Mesendoderm (in vitro differentiated cells): ENCODE data around the gene EPAS1.
A peak's percentile ranks its signal among the peaks of the same experiment; 100 is the strongest.

Experiments used
- DNase-seq: peaks from one replicate; pipeline ENCODE4 v3.0.0; 2013
- H2AK5ac ChIP-seq: 2 replicates; pipeline ENCODE4 v1.6.1; 2013; ENCODE audit warnings: low read length, inconsistent platforms
- H2BK120ac ChIP-seq: 2 replicates; pipeline ENCODE4 v1.6.1; 2013; ENCODE audit warnings: low read depth, mild to moderate bottlenecking, low read length, moderate library complexity, mixed read lengths
- H2BK15ac ChIP-seq: replicated peaks from 2 replicates; pipeline ENCODE4 v1.6.1; 2013; ENCODE audit warnings: low read depth, mild to moderate bottlenecking, moderate library complexity
- H2BK5ac ChIP-seq: 2 replicates; pipeline ENCODE4 v1.6.1; 2013; ENCODE audit warnings: low read length, inconsistent platforms
- H3K18ac ChIP-seq: 2 replicates; pipeline ENCODE4 v1.6.1; 2013; ENCODE audit warnings: mild to moderate bottlenecking, low read length, mixed read lengths
- H3K23ac ChIP-seq: one replicate; pipeline ENCODE4 v1.6.1; 2013; ENCODE audit warnings: low read length
- H3K27ac ChIP-seq: 2 replicates; pipeline ENCODE4 v1.5.1; 2013; ENCODE audit warnings: low read depth, mild to moderate bottlenecking, inconsistent platforms, low read length, moderate library complexity
- H3K27me3 ChIP-seq: 2 replicates; pipeline ENCODE4 v1.6.1; 2013; ENCODE audit warnings: low read length, control low read depth, mild to moderate bottlenecking, inconsistent platforms; ENCODE audit not compliant: insufficient read depth, poor library complexity
- H3K36me3 ChIP-seq: 2 replicates; pipeline ENCODE4 v1.6.1; 2013; ENCODE audit warnings: low read length, inconsistent platforms; ENCODE audit not compliant: control insufficient read depth, insufficient read depth
- H3K4ac ChIP-seq: one replicate; pipeline ENCODE4 v1.6.1; 2013; ENCODE audit warnings: low read depth, mild to moderate bottlenecking, low read length, moderate library complexity
- H3K4me1 ChIP-seq: 2 replicates; pipeline ENCODE4 v1.6.1; 2013; ENCODE audit warnings: low read depth, low read length, inconsistent platforms; ENCODE audit not compliant: control insufficient read depth
- H3K4me2 ChIP-seq: 2 replicates; pipeline ENCODE4 v1.6.1; 2013; ENCODE audit warnings: low read length
- H3K4me3 ChIP-seq: 2 replicates; pipeline ENCODE4 v1.5.1; 2013; ENCODE audit warnings: mild to moderate bottlenecking, low read length
- H3K56ac ChIP-seq: one replicate; pipeline ENCODE4 v1.6.1; 2013; ENCODE audit warnings: low read length
- H3K79me1 ChIP-seq: 2 replicates; pipeline ENCODE4 v1.6.1; 2013; ENCODE audit warnings: low read length, inconsistent platforms
- H3K79me2 ChIP-seq: 2 replicates; pipeline ENCODE4 v1.6.1; 2013; ENCODE audit warnings: mild to moderate bottlenecking, low read length; ENCODE audit not compliant: control insufficient read depth, insufficient read depth
- H3K9ac ChIP-seq: 2 replicates; pipeline ENCODE4 v1.6.1; 2013; ENCODE audit warnings: low read length, inconsistent platforms
- H4K5ac ChIP-seq: one replicate; pipeline ENCODE4 v1.6.1; 2013; ENCODE audit warnings: low read length
- H4K8ac ChIP-seq: one replicate; pipeline ENCODE4 v1.6.1; 2013; ENCODE audit warnings: low read depth, mild to moderate bottlenecking, control low read depth, low read length, moderate library complexity
- WGBS: extraction: QIAGEN DNeasy Blood & Tissue Kit; methylation state at CpG from one replicate; pipeline ENCODE4 v1.1.7; 2013; ENCODE audit warnings: low lambda C conversion rate, missing lambda C conversion rate; ENCODE audit not compliant: insufficient coverage; ENCODE audit errors: extremely low coverage; 5-methylcytosine and 5-hydroxymethylcytosine counted together

The EPAS1 gene

GRCh38 chr2:46390901-46391395 is 93.7 kb downstream of the EPAS1 start:
- H3K4me1 ChIP-seq: no peaks in the 10 kb centered on the region
- no peak overlapping the region for H4K5ac ChIP-seq
- no peak overlapping the region for H3K27ac ChIP-seq
- no peaks in the 10 kb centered on the region for H3K27me3 ChIP-seq
- H3K56ac ChIP-seq: no peak overlapping the region
- H2BK15ac ChIP-seq: no peak overlapping the region
- H3K36me3 ChIP-seq: no peaks in the 10 kb centered on the region
- no peak overlapping the region for H2BK5ac ChIP-seq
- no peak overlapping the region for H3K18ac ChIP-seq
- no peak overlapping the region for H3K4me3 ChIP-seq
- peak; percentile 50 for DNase-seq
- no peaks in the 10 kb centered on the region for H3K79me1 ChIP-seq
- no CpG with 5 or more reads among the region's 7 CpGs for WGBS
- H3K79me2 ChIP-seq: no peaks in the 10 kb centered on the region
- H4K8ac ChIP-seq: no peak overlapping the region
- H2BK120ac ChIP-seq: no peak overlapping the region
- no peak overlapping the region for H3K4me2 ChIP-seq
- no peak overlapping the region for H2AK5ac ChIP-seq
- H3K4ac ChIP-seq: no peak overlapping the region
- no peak overlapping the region for H3K23ac ChIP-seq
- no peak overlapping the region for H3K9ac ChIP-seq

DNA sequence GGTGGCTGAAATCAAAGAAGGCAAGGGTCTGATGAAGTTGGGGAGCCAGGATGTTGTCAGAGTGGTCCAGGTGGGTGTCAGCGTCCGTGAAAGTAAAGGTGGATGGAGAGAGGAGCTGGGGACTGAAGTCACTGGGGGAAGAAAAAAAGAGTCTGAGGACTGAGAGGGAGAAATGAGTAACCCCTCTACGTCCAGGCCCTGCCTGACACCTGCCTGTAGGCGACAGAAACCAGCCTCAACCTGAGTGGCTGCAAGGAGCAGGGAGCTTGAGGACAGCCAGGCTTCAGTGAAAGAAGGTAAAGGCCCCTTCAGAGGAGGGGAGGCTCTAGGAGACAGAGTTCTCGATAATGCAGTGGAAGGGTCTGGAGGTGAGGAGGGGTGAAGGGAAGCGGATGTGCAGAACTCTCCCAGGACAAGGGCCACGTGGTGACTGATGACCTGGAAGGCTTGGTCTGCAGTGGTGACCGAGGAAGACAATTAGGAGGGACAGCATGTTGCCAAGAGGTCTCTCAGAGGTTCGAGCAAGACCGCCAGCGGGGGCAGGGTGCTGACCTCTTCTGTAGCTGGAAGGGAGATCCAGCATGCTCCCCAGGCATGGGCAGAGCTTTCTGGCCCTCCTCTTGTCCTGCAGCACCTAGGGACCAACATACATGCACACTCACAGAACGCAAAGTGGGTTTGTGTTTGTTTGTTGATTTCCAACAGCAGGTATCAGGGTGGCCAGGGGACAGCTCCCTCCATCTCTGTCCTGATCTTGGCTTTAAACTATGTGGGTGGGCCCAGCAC is 95.5 kb downstream of the EPAS1 start:
- Histone ChIP-seq H3K4me3 (no peak overlapping the region), H3K36me3 (no peaks in the 10 kb centered on the region), H3K79me1 (no peaks in the 10 kb centered on the region), H3K27ac (no peak overlapping the region), H2BK5ac (no peak overlapping the region), H2BK120ac (no peak overlapping the region), H3K23ac (no peak overlapping the region), H3K56ac (no peak overlapping the region), H3K79me2 (no peaks in the 10 kb centered on the region), H3K4me1 (no peaks in the 10 kb centered on the region), H4K8ac (no peak overlapping the region), H3K4ac (no peak overlapping the region), H2AK5ac (no peak overlapping the region), H3K4me2 (no peak overlapping the region), H2BK15ac (no peak overlapping the region), H3K18ac (no peak overlapping the region), H3K27me3 (no peaks in the 10 kb centered on the region), H3K9ac (no peak overlapping the region), H4K5ac (no peak overlapping the region)
- no CpG with 5 or more reads among the region's 12 CpGs for WGBS
- no peak for DNase-seq

DNA sequence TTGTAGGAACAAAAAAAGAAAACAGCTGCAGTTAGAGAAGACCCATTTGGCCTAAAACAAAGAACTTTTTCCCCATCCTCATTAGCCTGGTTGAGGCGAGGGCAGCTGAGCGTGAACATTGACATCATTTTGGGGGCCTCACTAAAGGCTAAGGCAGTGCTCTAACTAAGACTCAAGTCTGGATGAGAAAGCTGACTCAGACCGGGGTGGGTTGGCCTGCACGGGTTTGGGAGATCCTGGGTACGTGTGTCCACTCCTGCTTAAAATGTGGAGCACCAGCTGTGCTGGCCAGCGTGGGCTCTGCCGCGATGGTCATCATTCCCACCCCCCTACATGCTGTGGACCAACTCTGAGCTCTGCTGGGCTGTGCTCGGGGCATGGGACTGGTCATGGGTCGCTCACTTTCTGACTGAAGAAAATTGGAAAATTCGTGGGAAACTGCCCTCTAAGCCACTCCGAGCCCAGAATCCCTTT is 96.2 kb downstream of the EPAS1 start:
- Histone ChIP-seq H3K23ac (no peak overlapping the region), H3K4me3 (no peak overlapping the region), H4K5ac (no peak overlapping the region), H2BK5ac (no peak overlapping the region), H2BK120ac (no peak overlapping the region), H3K4me2 (no peak overlapping the region), H3K79me2 (no peaks in the 10 kb centered on the region), H3K9ac (no peak overlapping the region), H3K36me3 (no peaks in the 10 kb centered on the region), H3K27me3 (no peaks in the 10 kb centered on the region), H3K4ac (no peak overlapping the region), H3K4me1 (no peaks in the 10 kb centered on the region), H3K56ac (no peak overlapping the region), H4K8ac (no peak overlapping the region), H3K79me1 (no peaks in the 10 kb centered on the region), H2BK15ac (no peak overlapping the region), H3K27ac (no peak overlapping the region), H2AK5ac (no peak overlapping the region), H3K18ac (no peak overlapping the region)
- DNase-seq: no peak
- WGBS: no CpG with 5 or more reads among the region's 12 CpGs

DNA sequence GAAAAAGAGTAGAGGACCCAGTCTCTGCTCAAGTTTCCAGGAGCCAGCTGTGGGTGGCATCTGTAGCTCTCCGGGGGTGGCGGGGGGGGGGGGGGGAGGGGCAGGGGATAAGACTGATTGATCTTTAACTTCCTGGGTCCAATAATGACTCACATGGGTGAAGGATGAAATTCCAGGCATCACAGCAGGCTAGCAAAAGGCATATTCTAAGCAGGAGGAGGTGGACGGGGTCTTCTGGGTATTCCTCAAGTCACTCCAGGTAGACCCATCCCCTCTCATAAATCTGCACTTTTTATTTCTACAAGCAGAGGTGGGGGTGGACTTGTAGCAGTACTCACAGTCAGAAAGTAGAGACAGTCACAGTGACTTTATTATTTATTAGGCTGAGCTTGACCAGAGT is 96.7 kb downstream of the EPAS1 start:
- no peak overlapping the region for H2BK15ac ChIP-seq
- H3K27me3 ChIP-seq: no peaks in the 10 kb centered on the region
- H3K4me1 ChIP-seq: no peaks in the 10 kb centered on the region
- WGBS: no CpG with 5 or more reads among the region's 3 CpGs
- H4K8ac ChIP-seq: no peak overlapping the region
- H3K9ac ChIP-seq: no peak overlapping the region
- H3K4me3 ChIP-seq: no peak overlapping the region
- H2BK5ac ChIP-seq: no peak overlapping the region
- no peak overlapping the region for H2AK5ac ChIP-seq
- no peak overlapping the region for H3K4ac ChIP-seq
- H3K79me1 ChIP-seq: no peaks in the 10 kb centered on the region
- no peak overlapping the region for H3K23ac ChIP-seq
- H3K36me3 ChIP-seq: no peaks in the 10 kb centered on the region
- H4K5ac ChIP-seq: no peak overlapping the region
- H3K56ac ChIP-seq: no peak overlapping the region
- H3K79me2 ChIP-seq: no peaks in the 10 kb centered on the region
- H3K18ac ChIP-seq: no peak overlapping the region
- H3K4me2 ChIP-seq: no peak overlapping the region
- H3K27ac ChIP-seq: no peak overlapping the region
- no peak overlapping the region for H2BK120ac ChIP-seq
- no peak for DNase-seq

- no CpG with 5 or more reads among the region's 9 CpGs for WGBS
- Histone ChIP-seq H3K4ac (no peak overlapping the region), H3K4me3 (no peak overlapping the region), H4K5ac (no peak overlapping the region), H3K4me1 (no peaks in the 10 kb centered on the region), H3K9ac (no peak overlapping the region), H3K27me3 (no peaks in the 10 kb centered on the region), H3K23ac (no peak overlapping the region), H2AK5ac (no peak overlapping the region), H2BK5ac (no peak overlapping the region), H4K8ac (no peak overlapping the region), H3K79me2 (no peaks in the 10 kb centered on the region), H3K27ac (no peak overlapping the region), H3K18ac (no peak overlapping the region), H2BK15ac (no peak overlapping the region), H3K4me2 (no peak overlapping the region), H3K79me1 (no peaks in the 10 kb centered on the region), H2BK120ac (no peak overlapping the region), H3K56ac (no peak overlapping the region), H3K36me3 (no peaks in the 10 kb centered on the region)
- DNase-seq: no peak
Measured at GRCh38 chr2:46394649-46395510, 97.7 kb downstream of the EPAS1 start.
